GM18519 (cell line): ENCODE measurements around the gene CIDEA.
"Not testable (repeated sequence)": the region's sequence is repeated elsewhere in the genome, so short reads cannot be mapped to it uniquely, and the experiment has no call there.

Experiments used
- ATAC-seq: cut with Tn5 transposase; IDR thresholded peaks from one replicate; pipeline ENCODE4 v1.9.1; 2021; ENCODE audit warnings: mild to moderate bottlenecking, moderate library complexity; ENCODE audit not compliant: unreplicated experiment, low FRiP score

The CIDEA gene

DNA sequence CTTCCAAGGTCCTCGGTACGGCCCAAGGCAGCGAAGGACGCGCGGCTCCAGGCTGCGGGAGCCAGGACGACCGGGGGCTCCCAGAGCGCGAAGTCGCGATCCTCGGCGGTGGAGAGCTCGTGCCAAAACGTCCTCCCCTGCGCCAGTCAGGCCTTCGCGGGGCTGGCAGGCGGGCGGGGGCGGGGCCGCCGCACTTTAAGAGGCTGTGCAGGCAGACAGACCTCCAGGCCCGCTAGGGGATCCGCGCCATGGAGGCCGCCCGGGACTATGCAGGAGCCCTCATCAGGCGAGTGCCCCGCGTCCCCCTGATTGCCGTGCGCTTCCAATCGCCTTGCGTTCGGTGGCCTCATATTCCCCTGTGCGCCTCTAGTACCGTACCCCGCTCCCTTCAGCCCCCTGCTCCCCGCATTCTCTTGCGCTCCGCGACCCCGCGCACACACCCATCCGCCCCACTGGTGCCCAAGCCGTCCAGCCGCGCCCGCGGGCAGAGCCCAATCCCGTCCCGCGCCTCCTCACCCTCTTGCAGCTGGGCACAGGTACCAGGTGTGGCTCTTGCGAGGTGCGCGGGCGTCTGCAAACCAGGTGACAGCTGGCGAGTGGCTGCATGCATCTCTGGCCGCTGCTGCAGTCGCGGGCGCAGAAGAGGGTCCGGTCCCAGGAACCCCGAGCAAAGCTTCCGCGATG, at the start of gene CIDEA:
CIDEA (plus strand) TSS at position 226 of the 684 bp plus-strand sequence; CDS start at position 249, 23 bp downstream.
- ATAC-seq: no peak

DNA sequence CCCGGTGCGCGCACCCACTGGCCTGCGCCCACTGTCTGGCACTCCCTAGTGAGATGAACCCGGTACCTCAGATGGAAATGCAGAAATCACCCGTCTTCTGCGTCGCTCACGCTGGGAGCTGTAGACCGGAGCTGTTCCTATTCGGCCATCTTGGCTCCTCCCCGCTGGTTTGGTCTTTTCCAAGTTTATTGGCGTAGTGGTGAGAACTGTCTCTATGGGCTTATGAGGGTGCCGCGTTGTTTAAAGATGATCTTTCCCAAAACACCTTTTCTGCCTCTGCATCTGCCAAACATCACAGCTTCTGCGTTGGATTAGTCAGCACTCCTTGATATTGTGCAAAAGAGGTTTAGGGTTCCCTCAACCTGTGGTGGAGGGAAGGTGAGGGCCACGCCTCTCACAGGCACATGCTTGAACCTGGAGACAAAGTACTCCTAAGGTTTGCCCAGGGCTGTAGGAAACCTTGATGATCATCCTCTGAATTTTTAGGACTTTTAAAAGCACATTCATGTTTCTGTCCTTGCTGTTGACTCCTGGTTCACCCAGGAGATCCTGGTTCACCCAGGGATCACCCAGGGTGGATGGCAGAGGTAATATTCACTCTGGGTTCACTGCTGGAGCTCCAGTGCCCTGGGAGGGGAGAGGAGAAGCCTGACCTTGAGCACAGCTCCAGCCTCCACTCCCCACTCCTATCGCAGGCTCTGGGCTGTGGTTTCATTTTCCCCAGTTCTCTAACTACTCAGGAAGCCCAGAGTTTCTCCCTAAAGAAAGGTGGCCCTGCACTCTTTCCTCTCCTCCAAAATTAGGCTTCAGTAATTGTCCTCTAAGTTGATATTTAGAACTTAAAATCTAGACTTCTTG, 45.6 kb upstream of the CIDEA start:
- ATAC-seq: not testable (repeated sequence)

GRCh38 chr18:12212308-12212707, 41.9 kb upstream of the CIDEA start:
- ATAC-seq: not testable (repeated sequence)

GRCh38 chr18:12214296-12215005, 39.7 kb upstream of the CIDEA start:
- ATAC-seq: not testable (repeated sequence)

DNA sequence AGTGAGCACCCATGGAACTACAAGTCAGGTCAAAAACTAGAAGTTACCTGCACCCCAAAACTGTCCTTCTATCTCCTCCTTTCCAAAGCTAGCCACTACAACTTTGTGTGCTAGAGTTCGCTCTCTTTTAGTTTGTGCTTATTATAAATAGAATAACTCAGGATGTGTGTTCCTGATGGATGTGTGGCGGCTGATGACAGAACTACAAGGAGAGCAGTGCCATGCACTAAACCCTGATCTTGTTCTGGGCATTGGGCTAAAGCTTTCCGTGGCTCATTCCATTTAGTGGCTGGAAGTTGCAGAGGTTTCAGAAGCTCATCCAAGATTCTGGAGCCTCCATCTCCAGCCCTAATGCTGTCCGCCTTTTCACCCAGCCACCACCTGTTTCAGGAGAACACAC, 37.7 kb upstream of the CIDEA start:
- not testable (repeated sequence) for ATAC-seq

- ATAC-seq: not testable (repeated sequence)
These were observed 35.6 kb upstream of the CIDEA start for GRCh38 chr18:12218603-12219002.

- not testable (repeated sequence) for ATAC-seq
These were observed 32.1 kb upstream of the CIDEA start for GRCh38 chr18:12222041-12222440.

GRCh38 chr18:12223326-12223725, 30.8 kb upstream of the CIDEA start:
- not testable (repeated sequence) for ATAC-seq

- ATAC-seq: not testable (repeated sequence)
These were observed 27.4 kb upstream of the CIDEA start for GRCh38 chr18:12226807-12227206.

- not testable (repeated sequence) for ATAC-seq
These were observed 26.6 kb upstream of the CIDEA start for GRCh38 chr18:12227399-12228186.

DNA sequence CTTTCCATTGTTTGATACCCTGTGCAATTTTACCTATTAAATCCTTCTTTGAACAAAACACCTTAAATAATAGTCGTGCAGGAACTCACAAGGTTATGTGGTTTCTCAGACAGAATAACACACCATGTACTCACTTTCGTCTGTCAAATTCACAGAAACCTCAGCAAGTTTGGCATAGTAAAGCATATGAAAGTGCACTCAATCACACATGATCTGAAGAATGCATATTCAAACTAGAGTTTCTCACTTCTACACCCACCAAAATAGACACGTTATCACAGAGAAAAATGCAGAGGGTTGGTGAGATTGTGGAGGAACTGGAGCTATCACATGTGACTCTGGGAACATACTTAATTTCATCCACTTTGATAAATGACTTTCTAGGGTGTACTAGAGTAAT, 25.9 kb upstream of the CIDEA start:
- not testable (repeated sequence) for ATAC-seq

- ATAC-seq: not testable (repeated sequence)
These were observed 23.6 kb upstream of the CIDEA start for GRCh38 chr18:12230561-12230960.

GRCh38 chr18:12231040-12231882, 22.9 kb upstream of the CIDEA start:
- no peak for ATAC-seq

DNA sequence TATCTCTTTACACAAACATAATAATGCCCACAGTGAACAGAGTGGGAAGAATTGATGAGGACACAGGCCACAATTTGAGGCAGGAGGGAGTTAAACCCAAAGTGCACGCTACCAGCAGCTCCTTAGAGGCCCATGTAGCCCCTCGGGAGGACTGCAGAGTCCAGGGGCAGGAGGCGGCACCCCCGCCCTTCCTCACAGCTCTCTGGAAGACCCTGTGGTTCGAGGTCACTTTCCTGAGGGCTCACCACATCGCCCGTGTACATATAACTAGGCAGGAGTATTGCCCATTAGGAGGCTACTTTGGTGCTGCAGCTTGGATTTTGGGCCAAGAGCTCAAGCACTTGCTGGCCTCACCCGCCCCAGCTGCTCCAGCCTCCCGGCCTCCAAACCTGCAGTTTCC, 22.2 kb upstream of the CIDEA start:
- no peak for ATAC-seq

GRCh38 chr18:12233378-12233777, 20.8 kb upstream of the CIDEA start:
- no peak for ATAC-seq

GRCh38 chr18:12234451-12235190, 19.5 kb upstream of the CIDEA start:
- no peak for ATAC-seq

DNA sequence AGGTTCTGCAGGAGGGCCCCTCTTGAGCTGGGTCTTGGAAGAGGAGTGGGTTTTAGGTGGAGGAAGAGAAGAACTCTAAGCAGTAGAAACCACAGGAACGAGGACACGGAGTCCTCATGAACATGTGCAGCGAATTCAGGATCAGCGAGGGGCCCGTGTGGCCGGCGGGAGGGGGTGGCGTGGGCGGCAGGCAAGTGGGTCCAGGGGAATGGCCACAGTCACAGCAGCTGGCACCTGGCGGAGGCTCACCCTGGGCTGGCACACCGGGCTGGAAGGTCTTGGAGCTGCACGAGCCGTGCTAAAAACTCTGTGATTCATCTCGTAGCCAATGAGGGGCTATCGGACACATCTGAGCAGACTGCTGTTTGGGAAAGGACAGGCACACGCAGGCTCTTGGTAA, 18.0 kb upstream of the CIDEA start:
- no peak for ATAC-seq

DNA sequence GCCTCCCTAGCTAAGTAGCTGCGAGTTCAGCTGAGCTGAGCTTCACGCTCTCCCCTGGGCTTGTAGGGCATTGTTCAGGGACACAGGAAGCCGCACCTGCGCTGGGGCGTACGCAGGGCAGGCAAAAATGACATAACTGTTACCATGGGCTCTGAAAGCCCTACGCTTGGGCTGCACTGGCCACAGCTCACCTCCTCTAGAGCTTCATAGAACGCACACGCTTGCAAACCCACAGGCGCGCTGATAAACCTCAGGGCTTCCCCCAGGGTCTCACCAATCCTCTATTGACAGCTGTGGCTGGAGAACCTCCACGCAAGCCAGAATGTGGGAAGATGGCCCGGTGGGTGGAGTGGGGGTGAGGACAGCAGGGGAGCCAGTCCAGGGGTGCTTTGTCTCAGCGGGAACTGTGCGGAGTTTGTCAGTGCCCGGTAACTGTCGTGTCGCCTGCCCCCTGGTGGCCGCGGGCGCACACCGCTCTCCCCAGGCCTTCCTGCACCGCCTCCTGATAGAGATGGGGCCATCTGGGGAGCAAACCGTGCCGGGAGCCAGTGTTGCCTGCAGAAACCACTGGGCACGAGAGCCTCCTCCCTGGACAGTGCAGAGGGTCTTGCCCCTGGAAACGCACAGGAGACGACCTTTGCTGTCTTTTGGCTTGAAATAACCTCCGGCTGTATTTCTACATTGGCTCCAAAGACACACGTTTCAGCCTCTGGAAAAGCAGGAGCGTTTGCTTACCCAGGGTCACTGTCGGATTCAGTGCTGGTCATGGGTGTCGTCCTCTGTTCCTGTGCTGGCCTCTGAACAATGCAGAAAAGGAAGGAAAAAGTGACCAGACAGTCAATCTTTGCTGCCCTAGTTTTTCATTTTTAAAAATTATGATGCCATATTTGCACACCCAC, 17.0 kb upstream of the CIDEA start:
- ATAC-seq: no peak
